ENCODE results near the gene ALDH1B1.

The ALDH1B1 gene

GRCh38 chr9:38380872-38381534 lies 11.5 kb upstream of the ALDH1B1 start:
- Histone ChIP-seq H3K18ac (ENCODE audit: low read length) (peak overlapping the region; percentile 52), H3K79me1 (ENCODE audit: low read length) (no peaks in the 10 kb centered on the region), H3K4me1 (ENCODE audit: control insufficient read depth, low read depth, low read length) (peaks cover 20% of the 10 kb centered on the region), H3K36me3 (ENCODE audit: control insufficient read depth, insufficient read depth, low read length) (no peaks in the 10 kb centered on the region), H3K4me3 (ENCODE audit: low read length) (no peak overlapping the region), H3K27ac (ENCODE audit: low read depth, low read length) (peak overlapping the region; percentile 62), H3K4me2 (ENCODE audit: low read length) (no peak overlapping the region), H2AK5ac (ENCODE audit: low read length) (no peak overlapping the region), H3K9ac (ENCODE audit: low read length) (no peak overlapping the region), H3K79me2 (ENCODE audit: control insufficient read depth, insufficient read depth, low read length) (no peaks in the 10 kb centered on the region), H3K4ac (ENCODE audit: low read depth, low read length) (peak overlapping the region; percentile 8), H2BK15ac (replicated peaks; ENCODE audit: low read depth) (no peak overlapping the region), H4K8ac (ENCODE audit: low read depth, low read length) (no peak overlapping the region), H3K23ac (ENCODE audit: low read length) (no peak overlapping the region), H4K5ac (ENCODE audit: low read length) (no peak overlapping the region), H3K27me3 (ENCODE audit: insufficient read depth, low read length, poor library complexity) (no peaks in the 10 kb centered on the region), H2BK120ac (ENCODE audit: low read depth, low read length) (no peak overlapping the region), H3K56ac (ENCODE audit: low read length) (peak overlapping the region; percentile 65), H2BK5ac (ENCODE audit: low read length) (peak overlapping the region; percentile 27)
- no CpG with 5 or more reads among the region's 8 CpGs for WGBS (ENCODE audit: extremely low coverage, insufficient coverage, low lambda C conversion rate)
- DNase-seq, result peak; percentile 93

DNA sequence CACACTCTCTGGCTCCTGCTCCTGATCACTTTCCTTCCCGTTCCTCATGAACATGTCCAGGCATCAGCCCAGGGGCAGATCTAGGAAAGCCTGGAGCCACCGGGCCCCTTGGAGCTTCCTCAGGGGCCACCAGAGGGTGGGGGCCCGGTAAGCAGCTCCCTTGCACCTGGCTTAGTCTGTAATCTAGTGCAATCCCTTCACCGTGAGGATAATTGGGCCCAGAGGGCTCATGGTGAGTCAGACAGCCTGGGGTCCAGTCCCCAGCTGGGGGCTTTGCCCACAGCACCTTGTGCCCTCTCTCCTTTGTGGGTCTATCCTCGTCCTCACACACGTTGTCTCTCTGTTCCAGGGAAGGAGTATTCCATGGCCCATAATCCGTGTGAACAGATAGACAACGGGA lies 10.4 kb upstream of the ALDH1B1 start:
- Histone ChIP-seq H3K18ac (ENCODE audit: low read length) (peak overlapping the region; percentile 52), H3K4me1 (ENCODE audit: control insufficient read depth, low read depth, low read length) (peaks cover 20% of the 10 kb centered on the region), H3K36me3 (ENCODE audit: control insufficient read depth, insufficient read depth, low read length) (no peaks in the 10 kb centered on the region), H3K79me2 (ENCODE audit: control insufficient read depth, insufficient read depth, low read length) (no peaks in the 10 kb centered on the region), H3K4me3 (ENCODE audit: low read length) (no peak overlapping the region), H3K27me3 (ENCODE audit: insufficient read depth, low read length, poor library complexity) (no peaks in the 10 kb centered on the region), H2BK15ac (replicated peaks; ENCODE audit: low read depth) (no peak overlapping the region), H4K5ac (ENCODE audit: low read length) (no peak overlapping the region), H2AK5ac (ENCODE audit: low read length) (peak overlapping the region; percentile 47), H4K8ac (ENCODE audit: low read depth, low read length) (no peak overlapping the region), H2BK120ac (ENCODE audit: low read depth, low read length) (peak overlapping the region; percentile 14), H3K56ac (ENCODE audit: low read length) (peak overlapping the region; percentile 65), H3K23ac (ENCODE audit: low read length) (peak overlapping the region; percentile 15), H3K27ac (ENCODE audit: low read depth, low read length) (no peak overlapping the region), H3K4ac (ENCODE audit: low read depth, low read length) (peak overlapping the region; percentile 8), H3K4me2 (ENCODE audit: low read length) (no peak overlapping the region), H3K79me1 (ENCODE audit: low read length) (no peaks in the 10 kb centered on the region), H3K9ac (ENCODE audit: low read length) (no peak overlapping the region), H2BK5ac (ENCODE audit: low read length) (peak overlapping the region; percentile 21)
- WGBS (ENCODE audit: extremely low coverage, insufficient coverage, low lambda C conversion rate), result no CpG with 5 or more reads among the region's 8 CpGs
- no peak for DNase-seq

GRCh38 chr9:38384990-38385848 lies 7.3 kb upstream of the ALDH1B1 start:
- no peak overlapping the region for H2BK15ac ChIP-seq (replicated peaks; ENCODE audit: low read depth)
- H3K4me3 ChIP-seq (ENCODE audit: low read length), result no peak overlapping the region
- H3K79me2 ChIP-seq (ENCODE audit: control insufficient read depth, insufficient read depth, low read length), result no peaks in the 10 kb centered on the region
- no peak overlapping the region for H3K9ac ChIP-seq (ENCODE audit: low read length)
- H3K4me1 ChIP-seq (ENCODE audit: control insufficient read depth, low read depth, low read length), result peaks cover 15% of the 10 kb centered on the region
- no peak for DNase-seq
- no peak overlapping the region for H2AK5ac ChIP-seq (ENCODE audit: low read length)
- no CpG with 5 or more reads among the region's 3 CpGs for WGBS (ENCODE audit: extremely low coverage, insufficient coverage, low lambda C conversion rate)
- no peak overlapping the region for H4K5ac ChIP-seq (ENCODE audit: low read length)
- no peak overlapping the region for H3K27ac ChIP-seq (ENCODE audit: low read depth, low read length)
- no peak overlapping the region for H3K56ac ChIP-seq (ENCODE audit: low read length)
- H3K18ac ChIP-seq (ENCODE audit: low read length), result no peak overlapping the region
- no peak overlapping the region for H3K4ac ChIP-seq (ENCODE audit: low read depth, low read length)
- H2BK5ac ChIP-seq (ENCODE audit: low read length), result no peak overlapping the region
- no peaks in the 10 kb centered on the region for H3K36me3 ChIP-seq (ENCODE audit: control insufficient read depth, insufficient read depth, low read length)
- no peak overlapping the region for H3K4me2 ChIP-seq (ENCODE audit: low read length)
- H3K27me3 ChIP-seq (ENCODE audit: insufficient read depth, low read length, poor library complexity), result no peaks in the 10 kb centered on the region
- H3K79me1 ChIP-seq (ENCODE audit: low read length), result no peaks in the 10 kb centered on the region
- no peak overlapping the region for H4K8ac ChIP-seq (ENCODE audit: low read depth, low read length)
- H2BK120ac ChIP-seq (ENCODE audit: low read depth, low read length), result no peak overlapping the region
- no peak overlapping the region for H3K23ac ChIP-seq (ENCODE audit: low read length)

GRCh38 chr9:38385896-38386295 lies 6.6 kb upstream of the ALDH1B1 start:
- no peak for DNase-seq
- no peak overlapping the region for H3K18ac ChIP-seq (ENCODE audit: low read length)
- no peak overlapping the region for H3K4me3 ChIP-seq (ENCODE audit: low read length)
- no peak overlapping the region for H2BK120ac ChIP-seq (ENCODE audit: low read depth, low read length)
- no peak overlapping the region for H3K23ac ChIP-seq (ENCODE audit: low read length)
- no peak overlapping the region for H3K56ac ChIP-seq (ENCODE audit: low read length)
- no peak overlapping the region for H3K27ac ChIP-seq (ENCODE audit: low read depth, low read length)
- H3K79me2 ChIP-seq (ENCODE audit: control insufficient read depth, insufficient read depth, low read length), result no peaks in the 10 kb centered on the region
- no peak overlapping the region for H2BK15ac ChIP-seq (replicated peaks; ENCODE audit: low read depth)
- no peak overlapping the region for H3K4ac ChIP-seq (ENCODE audit: low read depth, low read length)
- H4K5ac ChIP-seq (ENCODE audit: low read length), result no peak overlapping the region
- no peak overlapping the region for H4K8ac ChIP-seq (ENCODE audit: low read depth, low read length)
- no peaks in the 10 kb centered on the region for H3K27me3 ChIP-seq (ENCODE audit: insufficient read depth, low read length, poor library complexity)
- H3K79me1 ChIP-seq (ENCODE audit: low read length), result no peaks in the 10 kb centered on the region
- no peak overlapping the region for H3K4me2 ChIP-seq (ENCODE audit: low read length)
- no peak overlapping the region for H3K9ac ChIP-seq (ENCODE audit: low read length)
- peaks cover 9% of the 10 kb centered on the region for H3K4me1 ChIP-seq (ENCODE audit: control insufficient read depth, low read depth, low read length)
- no peaks in the 10 kb centered on the region for H3K36me3 ChIP-seq (ENCODE audit: control insufficient read depth, insufficient read depth, low read length)
- WGBS (ENCODE audit: extremely low coverage, insufficient coverage, low lambda C conversion rate), result no CpG with 5 or more reads among the region's 3 CpGs
- H2AK5ac ChIP-seq (ENCODE audit: low read length), result no peak overlapping the region
- H2BK5ac ChIP-seq (ENCODE audit: low read length), result no peak overlapping the region

DNA sequence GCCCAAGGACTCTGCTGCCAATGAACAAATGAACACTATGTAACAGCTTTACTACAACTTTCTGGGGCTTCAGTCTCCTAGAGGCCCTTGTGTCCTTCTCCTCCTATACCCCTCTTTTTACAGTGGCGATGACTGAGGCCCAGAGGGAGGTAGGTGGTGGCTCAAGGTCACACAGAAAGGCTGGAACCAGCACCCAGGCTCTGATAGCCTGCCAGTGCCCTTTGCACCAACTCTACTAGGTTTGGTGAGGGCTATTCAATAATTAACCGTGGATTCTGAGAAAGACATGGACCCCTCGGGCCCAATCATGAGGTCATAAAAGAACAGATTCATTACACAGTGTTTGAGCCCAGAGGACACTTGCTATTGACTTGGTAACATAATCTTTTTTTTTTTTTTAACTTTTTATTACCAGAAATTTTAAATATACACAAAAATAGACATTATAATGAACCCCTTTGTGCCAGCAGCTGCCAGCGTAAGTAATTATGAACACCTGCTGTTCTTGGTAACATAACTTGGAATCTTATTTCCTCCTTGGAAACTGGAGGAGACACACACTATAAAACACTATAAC lies 6.1 kb upstream of the ALDH1B1 start:
- Histone ChIP-seq H3K23ac (ENCODE audit: low read length) (no peak overlapping the region), H3K4ac (ENCODE audit: low read depth, low read length) (no peak overlapping the region), H4K8ac (ENCODE audit: low read depth, low read length) (no peak overlapping the region), H2BK15ac (replicated peaks; ENCODE audit: low read depth) (no peak overlapping the region), H3K56ac (ENCODE audit: low read length) (no peak overlapping the region), H2BK120ac (ENCODE audit: low read depth, low read length) (no peak overlapping the region), H3K4me1 (ENCODE audit: control insufficient read depth, low read depth, low read length) (peaks cover 4% of the 10 kb centered on the region), H3K79me2 (ENCODE audit: control insufficient read depth, insufficient read depth, low read length) (no peaks in the 10 kb centered on the region), H3K79me1 (ENCODE audit: low read length) (no peaks in the 10 kb centered on the region), H2AK5ac (ENCODE audit: low read length) (no peak overlapping the region), H2BK5ac (ENCODE audit: low read length) (no peak overlapping the region), H3K4me3 (ENCODE audit: low read length) (no peak overlapping the region), H4K5ac (ENCODE audit: low read length) (no peak overlapping the region), H3K9ac (ENCODE audit: low read length) (no peak overlapping the region), H3K27ac (ENCODE audit: low read depth, low read length) (no peak overlapping the region), H3K27me3 (ENCODE audit: insufficient read depth, low read length, poor library complexity) (no peaks in the 10 kb centered on the region), H3K18ac (ENCODE audit: low read length) (no peak overlapping the region), H3K36me3 (ENCODE audit: control insufficient read depth, insufficient read depth, low read length) (no peaks in the 10 kb centered on the region), H3K4me2 (ENCODE audit: low read length) (no peak overlapping the region)
- no CpG with 5 or more reads among the region's 4 CpGs for WGBS (ENCODE audit: extremely low coverage, insufficient coverage, low lambda C conversion rate)
- DNase-seq, result no peak
